A673 (cell line): ENCODE measurements around the gene CHPF2. TPM values are rescaled to one million over a fixed set of nuclear protein-coding genes. Genes with fewer than 3 reads are reported as not detected.

Source experiments
- BruUV-seq: library from RNA; stranded (reverse); fragments of 400-500 nt; replicated peaks from 2 replicates; lab custom pipeline; 2021; lab: Mats Ljungman, UMichigan
- CTCF ChIA-PET: fragments of 300-600 bp; sonication (Branson Sonifier 250); formaldehyde crosslinking; loops from one replicate; lab custom pipeline; 2022; ENCODE audit warnings: antibody characterized with exemption; lab: Charles Lee
- POLR2A ChIA-PET: fragments of 300-600 bp; sonication (Branson Sonifier 250); formaldehyde crosslinking; loops from one replicate; lab custom pipeline; 2022; ENCODE audit warnings: antibody characterized with exemption; ENCODE audit not compliant: low non-redundant PET; lab: Charles Lee
- DNase-seq: peaks from one replicate; pipeline ENCODE4 v3.0.0-alpha.2; 2015; ENCODE audit warnings: low spot score
- H3K27ac ChIP-seq: fragments of 200-600 bp; sonication (generic); 2 replicates; pipeline ENCODE4 v1.5.1; 2016; ENCODE audit warnings: mixed run types, low read depth, mild to moderate bottlenecking, mixed read lengths, antibody characterized with exemption, low read length; ENCODE audit not compliant: poor library complexity, severe bottlenecking
- H3K27me3 ChIP-seq: fragments of 200-600 bp; sonication (generic); replicated peaks from 2 replicates; pipeline ENCODE4 v1.6.1; 2017; ENCODE audit warnings: mixed run types, low read depth, mild to moderate bottlenecking, mixed read lengths, antibody characterized with exemption, low read length; ENCODE audit not compliant: insufficient read depth, poor library complexity
- H3K36me3 ChIP-seq: fragments of 200-600 bp; sonication (generic); 2 replicates; pipeline ENCODE4 v1.6.1; 2016; ENCODE audit warnings: mixed run types, mild to moderate bottlenecking, mixed read lengths, antibody characterized with exemption, low read length; ENCODE audit not compliant: insufficient read depth, poor library complexity, severe bottlenecking
- H3K4me1 ChIP-seq: fragments of 200-600 bp; sonication (generic); 2 replicates; pipeline ENCODE4 v1.6.1; 2017; ENCODE audit warnings: mixed run types, mild to moderate bottlenecking, mixed read lengths, antibody characterized with exemption, low read length; ENCODE audit not compliant: insufficient read depth, poor library complexity, severe bottlenecking
- H3K4me3 ChIP-seq: fragments of 200-600 bp; sonication (generic); 2 replicates; pipeline ENCODE4 v1.5.1; 2016; ENCODE audit warnings: low read depth, mixed run types, mild to moderate bottlenecking, mixed read lengths, low read length; ENCODE audit not compliant: poor library complexity, severe bottlenecking
- H3K9me3 ChIP-seq: fragments of 200-600 bp; sonication (generic); 2 replicates; pipeline ENCODE4 v1.6.1; 2016; ENCODE audit warnings: mixed run types, low read depth, mild to moderate bottlenecking, mixed read lengths, antibody characterized with exemption, low read length; ENCODE audit not compliant: poor library complexity, severe bottlenecking
- CTCF ChIP-seq: fragments of 300-800, 200-600 bp; sonication (generic); conservative IDR thresholded peaks from 2 replicates; pipeline ENCODE4 v1.5.1; 2017; ENCODE audit warnings: low read depth, mild to moderate bottlenecking, antibody characterized with exemption, low read length, moderate library complexity, mixed read lengths
- EZH2 ChIP-seq: fragments of 200-600 bp; sonication (generic); IDR thresholded peaks from 2 replicates; pipeline ENCODE4 v1.6.1; 2017; ENCODE audit warnings: borderline replicate concordance, low read depth, mild to moderate bottlenecking, mixed read lengths, antibody characterized with exemption, low read length; ENCODE audit not compliant: poor library complexity, severe bottlenecking
- intact Hi-C: fragments of 100-400 bp; cut with micrococcal nuclease; formaldehyde crosslinking; loops from one replicate; pipeline ENCODE4 v1.10.0; 2022; ENCODE audit not compliant: unreplicated experiment
- total RNA-seq: library from RNA; stranded (reverse); gene quantifications from 2 replicates; pipeline ENCODE4 v1.2.3, GENCODE V29; 2021

Gene CHPF2
- total RNA-seq, 1 experiment from 2014 or later: 27.1 TPM

GRCh38 chr7:151205730-151206129 lies 26.6 kb upstream of the CHPF2 start:
- no peak overlapping the region for H3K4me3 ChIP-seq
- intact Hi-C loops: no loop called here
- no peaks in the 10 kb centered on the region for H3K36me3 ChIP-seq
- no peaks in the 10 kb centered on the region for H3K9me3 ChIP-seq
- no peaks in the 10 kb centered on the region for H3K4me1 ChIP-seq
- TF ChIP-seq EZH2 (no peak), CTCF (no peak)
- no peak overlapping the region for H3K27ac ChIP-seq
- POLR2A ChIA-PET: no interaction called here
- CTCF ChIA-PET: no interaction called here
- peaks cover 28% of the 10 kb centered on the region for H3K27me3 ChIP-seq
- DNase-seq: no peak
- no TSS peak for BruUV-seq

- peaks cover 28% of the 10 kb centered on the region for H3K27me3 ChIP-seq
- no TSS peak for BruUV-seq
- DNase-seq: no peak
- no peak overlapping the region for H3K4me3 ChIP-seq
- CTCF ChIA-PET: interaction anchor here (0.5 kb wide), 1 partner anchor 935 kb away, joined by 3 read pairs; no protein-coding TSS in a partner anchor
- peaks cover under 1% of the 10 kb centered on the region for H3K36me3 ChIP-seq
- POLR2A ChIA-PET: no interaction called here
- no peak overlapping the region for H3K27ac ChIP-seq
- no peaks in the 10 kb centered on the region for H3K4me1 ChIP-seq
- no peaks in the 10 kb centered on the region for H3K9me3 ChIP-seq
- TF ChIP-seq CTCF: no peak
- no peak for TF ChIP-seq EZH2
- intact Hi-C loops: no loop called here
These were observed 25.4 kb upstream of the CHPF2 start for GRCh38 chr7:151206914-151207313.

- Histone ChIP-seq H3K27ac (no peak overlapping the region), H3K27me3 (peaks cover 28% of the 10 kb centered on the region), H3K4me1 (no peaks in the 10 kb centered on the region), H3K4me3 (no peak overlapping the region), H3K9me3 (no peaks in the 10 kb centered on the region), H3K36me3 (peaks cover 5% of the 10 kb centered on the region)
- BruUV-seq: no TSS peak
- ChIA-PET POLR2A (no interaction called here), CTCF (interaction anchor here (0.9 kb wide), 1 partner anchor 37 kb away, joined by 3 read pairs; no protein-coding TSS in a partner anchor)
- TF ChIP-seq CTCF (no peak), EZH2 (no peak)
- DNase-seq: no peak
- intact Hi-C loops: no loop called here
These were observed 25.0 kb upstream of the CHPF2 start for GRCh38 chr7:151207315-151207714.
